Right atrium auricular region (tissue), 2 donors: ENCODE results near the gene CACNA2D3. TPM values are rescaled to one million over a fixed set of nuclear protein-coding genes. Genes with fewer than 3 reads are reported as not detected.

Experiments used
- DNase-seq: peaks from one replicate; pipeline ENCODE4 v3.0.0-alpha.2; 2019; ENCODE audit warnings: low spot score
- H3K27ac ChIP-seq, 2 donors: fragments of 200-600 bp; sonication (generic); 1 replicate in 1 of 2; 2 replicates in 1 of 2; pipeline ENCODE4 v1.5.1; 2016 to 2019
- H3K27me3 ChIP-seq, 2 donors: fragments of 200-600 bp; sonication (generic); one replicate each; pipeline versions ENCODE4 v1.5.1 to v1.6.0; 2017 to 2019
- H3K36me3 ChIP-seq: fragments of 200-600 bp; sonication (generic); one replicate; pipeline ENCODE4 v1.5.1; 2016
- H3K4me1 ChIP-seq, 2 donors: fragments of 200-600 bp; sonication (generic); one replicate each; pipeline versions ENCODE4 v1.5.1 to v1.6.0; 2017 to 2019
- H3K4me3 ChIP-seq, 2 donors: fragments of 200-600 bp; sonication (generic); 1 replicate in 1 of 2; 2 replicates in 1 of 2; pipeline ENCODE4 v1.5.1; 2017 to 2019; ENCODE audit warnings: mild to moderate bottlenecking in 1 of 2, moderate library complexity in 1 of 2
- H3K9me3 ChIP-seq, 2 donors: fragments of 200-600 bp; sonication (generic); one replicate each; pipeline ENCODE4 v1.5.1; 2019
- CTCF ChIP-seq, 2 donors: fragments of 200-600 bp; sonication (generic); IDR thresholded peaks; one replicate each; pipeline ENCODE4 v1.5.1; 2019; ENCODE audit warnings: antibody characterized with exemption in 2 of 2
- total RNA-seq, 2 donors: library from RNA; depleted of rRNA; stranded (reverse); fragments of >200 nt; gene quantifications; one replicate each; pipeline ENCODE4 v1.1.0, GENCODE V29; 2016

The CACNA2D3 gene
- total RNA-seq, 2 donors from 2014 or later: 10.9 to 17.2 TPM

GRCh38 chr3:55074796-55075195, 952.4 kb downstream of the CACNA2D3 start:
- no peak for DNase-seq
- no peak overlapping the region for H3K4me3 ChIP-seq
- no peaks in the 10 kb centered on the region for H3K4me1 ChIP-seq
- TF ChIP-seq CTCF (IDR thresholded peaks at IDR 0.05): no peak
- no peaks in the 10 kb centered on the region for H3K36me3 ChIP-seq
- H3K27ac ChIP-seq: no peak overlapping the region
- no peaks in the 10 kb centered on the region for H3K9me3 ChIP-seq
- no peaks in the 10 kb centered on the region for H3K27me3 ChIP-seq

- no peak for TF ChIP-seq CTCF (IDR thresholded peaks at IDR 0.05)
- no peaks in the 10 kb centered on the region for H3K36me3 ChIP-seq
- DNase-seq: no peak
- no peak overlapping the region for H3K27ac ChIP-seq
- H3K4me3 ChIP-seq: no peak overlapping the region
- no peaks in the 10 kb centered on the region for H3K4me1 ChIP-seq
- no peaks in the 10 kb centered on the region for H3K27me3 ChIP-seq
- no peaks in the 10 kb centered on the region for H3K9me3 ChIP-seq
These were observed 953.5 kb downstream of the CACNA2D3 start for GRCh38 chr3:55075846-55076245.

GRCh38 chr3:55077726-55078125, 955.4 kb downstream of the CACNA2D3 start:
- Histone ChIP-seq H3K9me3 (no peaks in the 10 kb centered on the region), H3K27me3 (no peaks in the 10 kb centered on the region), H3K4me1 (no peaks in the 10 kb centered on the region), H3K36me3 (no peaks in the 10 kb centered on the region), H3K27ac (no peak overlapping the region), H3K4me3 (no peak overlapping the region)
- no peak for DNase-seq
- TF ChIP-seq CTCF (IDR thresholded peaks at IDR 0.05): no peak

GRCh38 chr3:55078876-55079275, 956.5 kb downstream of the CACNA2D3 start:
- no peak for DNase-seq
- H3K36me3 ChIP-seq: no peaks in the 10 kb centered on the region
- no peak for TF ChIP-seq CTCF (IDR thresholded peaks at IDR 0.05)
- H3K27ac ChIP-seq: no peak overlapping the region
- H3K27me3 ChIP-seq: no peaks in the 10 kb centered on the region
- no peak overlapping the region for H3K4me3 ChIP-seq
- no peaks in the 10 kb centered on the region for H3K9me3 ChIP-seq
- no peaks in the 10 kb centered on the region for H3K4me1 ChIP-seq

- H3K4me3 ChIP-seq: no peak overlapping the region
- H3K4me1 ChIP-seq: no peaks in the 10 kb centered on the region
- no peaks in the 10 kb centered on the region for H3K9me3 ChIP-seq
- no peaks in the 10 kb centered on the region for H3K27me3 ChIP-seq
- no peaks in the 10 kb centered on the region for H3K36me3 ChIP-seq
- no peak overlapping the region for H3K27ac ChIP-seq
- no peak for DNase-seq
- TF ChIP-seq CTCF (IDR thresholded peaks at IDR 0.05): no peak
These were observed 962.9 kb downstream of the CACNA2D3 start for GRCh38 chr3:55085231-55085630.

GRCh38 chr3:55089211-55089610, 966.9 kb downstream of the CACNA2D3 start:
- no peak for DNase-seq
- no peaks in the 10 kb centered on the region for H3K36me3 ChIP-seq
- no peak overlapping the region for H3K27ac ChIP-seq
- no peak for TF ChIP-seq CTCF (IDR thresholded peaks at IDR 0.05)
- H3K4me1 ChIP-seq: no peaks in the 10 kb centered on the region
- no peak overlapping the region for H3K4me3 ChIP-seq
- H3K9me3 ChIP-seq: no peaks in the 10 kb centered on the region
- H3K27me3 ChIP-seq: no peaks in the 10 kb centered on the region
